HS-5 (cell line): ENCODE measurements around the gene COL6A2.
"Not testable (repeated sequence)": the region's sequence is repeated elsewhere in the genome, so short reads cannot be mapped to it uniquely, and the experiment has no call there.

ENCODE experiments used
- DNase-seq: peaks from one replicate; pipeline ENCODE4 v3.0.0-alpha.2; 2012; ENCODE audit warnings: low read depth

COL6A2 gene

DNA sequence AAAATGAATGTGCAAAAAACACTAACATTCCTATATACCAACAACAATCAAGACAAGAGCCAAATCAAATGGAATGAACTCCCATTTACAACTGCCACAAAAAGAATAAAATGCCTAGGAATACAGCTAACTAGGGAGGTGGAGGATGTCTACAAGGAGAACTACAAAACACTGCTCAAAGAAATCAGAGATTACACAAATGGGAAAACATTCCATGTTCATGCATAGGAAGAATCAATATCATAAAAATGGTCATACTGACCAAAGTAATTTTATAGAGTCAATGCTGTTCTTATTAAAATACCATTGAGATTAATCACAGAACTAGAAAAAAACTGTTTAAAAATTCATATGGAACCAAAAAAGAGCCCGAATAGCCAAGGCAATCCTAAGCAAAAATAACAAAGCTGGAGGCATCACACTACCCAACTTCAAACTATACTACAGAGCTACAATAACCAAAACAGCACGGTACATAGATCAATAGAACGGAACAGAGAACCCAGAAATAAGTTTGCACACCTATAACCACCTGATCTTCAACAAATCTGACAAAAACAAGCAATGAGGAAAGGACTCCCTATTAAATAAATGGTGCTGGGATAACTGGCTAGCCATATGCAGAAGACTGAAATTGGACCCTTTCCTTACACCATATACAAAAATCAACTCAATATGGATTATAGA, 78.7 kb downstream of the COL6A2 start:
- DNase-seq: not testable (repeated sequence)

DNA sequence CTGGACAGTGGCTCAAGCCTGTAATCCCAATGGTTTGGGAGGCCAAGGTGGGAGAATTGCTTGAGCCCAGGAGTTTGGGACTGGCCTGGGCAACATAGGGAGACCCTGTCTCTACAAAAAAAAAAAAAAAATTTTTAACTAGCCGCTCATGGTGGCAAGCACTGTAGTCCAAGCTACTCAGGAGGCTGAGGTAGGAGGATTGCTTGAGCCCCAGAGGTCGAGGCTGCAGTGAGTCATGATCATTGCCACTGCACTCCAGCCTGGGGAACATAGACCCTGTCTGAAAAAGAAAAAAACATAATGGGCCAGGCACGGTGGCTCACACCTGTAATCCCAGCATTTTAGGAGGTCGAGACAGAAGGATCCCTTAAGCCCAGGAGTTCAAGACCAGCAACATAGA, 81.0 kb downstream of the COL6A2 start:
- DNase-seq: no peak
